Stimulated activated CD4-positive, alpha-beta T cell treated with anti-CD3 and anti-CD28 coated beads, Interleukin-4, amount 100 ng/mL, for 48 hours (primary cell): ENCODE results near the gene TNS1.

Experiments used
- DNase-seq, 2 donors: peaks; one replicate each; pipeline ENCODE4 v3.0.0-alpha.2; 2020; ENCODE audit warnings: low read depth in 2 of 2

TNS1 gene

DNA sequence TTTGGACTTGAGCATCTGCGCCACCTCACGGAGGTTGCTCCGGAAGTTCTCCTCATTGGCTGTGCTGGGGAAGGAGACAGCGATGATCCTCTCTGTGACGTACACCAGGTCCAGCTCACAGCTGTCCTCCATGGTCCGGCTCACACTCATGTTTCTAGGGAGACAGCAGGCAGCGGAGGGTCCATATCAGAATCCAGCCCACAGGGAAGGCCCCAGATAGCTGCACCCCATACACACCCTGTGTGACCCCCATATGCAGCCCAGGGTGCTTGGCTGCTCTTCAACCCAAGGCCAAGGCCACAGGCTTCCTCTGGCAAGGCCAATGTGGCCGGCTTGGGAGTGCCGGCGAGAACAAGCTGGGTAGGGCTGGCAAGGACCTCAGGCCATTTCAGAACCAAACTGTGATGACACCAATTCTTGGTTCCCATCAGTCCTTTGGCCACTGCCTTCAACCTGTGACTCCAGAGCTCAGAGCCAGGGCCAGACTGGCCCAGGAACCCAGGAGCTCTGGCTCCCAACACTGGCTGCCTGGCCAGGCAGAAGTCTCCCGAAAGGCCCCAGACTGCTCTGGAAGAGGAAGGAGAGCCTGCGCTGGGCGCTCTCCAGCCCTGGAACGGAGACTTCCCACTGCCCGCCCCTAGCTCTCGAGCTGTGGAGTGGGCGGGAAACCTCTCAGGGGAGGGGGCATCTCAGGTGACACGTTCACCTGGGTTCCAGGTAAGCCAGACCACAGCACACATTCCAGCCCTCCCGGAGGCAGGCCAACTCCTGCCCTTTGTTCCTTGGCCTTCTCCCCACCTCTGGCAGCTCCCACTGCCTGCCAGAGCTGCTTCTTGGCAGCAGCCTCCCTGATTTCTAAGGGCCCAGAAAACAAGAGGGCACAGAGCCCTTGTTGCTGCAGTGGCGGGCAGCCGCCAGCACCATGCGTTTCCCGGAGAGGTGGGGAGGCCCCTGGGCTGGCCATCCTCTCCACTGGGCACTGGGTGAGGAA, 104.7 kb downstream of the TNS1 start:
- no peak for DNase-seq

DNA sequence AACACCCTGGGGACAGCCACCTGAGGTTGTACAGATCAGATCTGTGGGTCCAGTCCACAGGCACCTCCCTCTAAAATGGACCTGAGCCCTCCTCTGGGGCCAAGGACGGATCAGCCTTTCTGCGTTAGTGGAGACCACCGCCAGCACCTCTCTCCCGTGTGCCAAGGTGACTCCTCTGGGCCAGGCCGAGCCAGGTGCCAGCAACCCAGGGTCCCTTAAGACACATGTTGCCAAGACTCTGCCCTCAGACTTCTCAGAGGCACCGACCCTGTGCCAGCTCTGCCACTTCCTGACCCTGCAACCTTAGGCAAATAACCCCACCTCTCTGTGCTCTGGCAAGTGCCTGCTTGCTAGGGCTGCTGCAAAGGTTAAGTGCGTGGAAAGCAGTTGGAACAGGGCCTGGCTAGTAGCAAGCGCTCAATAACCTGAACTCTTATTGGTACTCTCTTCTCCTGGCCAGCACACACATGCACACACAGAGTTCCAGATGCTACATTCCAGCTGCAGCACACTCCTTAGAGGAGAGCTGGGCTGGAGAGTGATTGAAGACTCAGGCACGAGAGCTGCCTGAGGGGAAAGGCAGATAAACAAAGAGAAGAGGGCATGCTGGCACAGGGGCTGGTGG, 105.6 kb downstream of the TNS1 start:
- DNase-seq = no peak

DNA sequence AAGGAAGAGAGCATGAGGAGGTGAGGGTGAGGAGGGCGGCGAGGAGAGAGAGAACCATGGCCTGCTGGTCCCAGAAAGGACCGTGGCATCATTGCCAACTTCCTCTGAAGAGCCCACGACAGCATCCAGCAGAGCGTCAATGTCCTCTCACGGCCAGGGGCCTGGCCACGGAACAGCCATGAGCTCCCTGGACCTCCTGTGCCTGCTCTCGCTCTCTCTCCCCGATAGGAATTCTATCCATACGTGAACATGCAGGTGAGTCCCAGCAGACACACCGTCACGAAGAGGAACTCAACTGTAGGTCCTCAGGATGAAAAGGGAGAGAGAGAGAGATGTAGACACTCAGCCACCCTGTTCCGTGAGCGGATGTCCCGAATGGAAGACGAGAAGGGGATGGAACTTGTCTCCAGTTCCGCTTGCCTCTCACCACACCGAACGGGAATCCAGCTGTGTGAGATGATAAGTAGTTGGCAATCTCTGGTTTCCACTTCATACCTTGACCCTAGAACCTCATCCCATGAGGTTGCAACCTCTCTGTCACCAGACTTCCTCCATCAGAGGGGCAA, 107.6 kb downstream of the TNS1 start:
- no peak for DNase-seq

DNA sequence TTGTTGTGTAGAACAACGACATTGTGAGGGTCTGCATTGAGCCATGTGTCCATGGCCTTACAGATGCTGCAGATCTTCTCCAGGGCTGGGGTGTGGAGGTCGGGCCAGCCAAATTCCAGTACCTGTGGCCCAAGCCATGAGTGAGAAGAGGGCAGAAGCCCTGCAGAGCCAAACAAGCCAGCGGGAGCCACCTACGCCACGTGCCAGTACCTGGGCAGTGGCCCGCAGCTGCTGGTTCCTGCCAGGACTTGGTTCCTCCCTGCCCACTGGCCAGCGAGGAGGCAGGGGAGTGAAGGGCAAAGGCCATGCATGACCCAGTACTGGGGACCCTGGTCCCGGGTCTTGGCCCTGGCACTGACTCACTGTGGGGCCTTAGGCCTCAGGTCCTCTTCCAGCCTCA, 109.4 kb downstream of the TNS1 start:
- no peak for DNase-seq

DNA sequence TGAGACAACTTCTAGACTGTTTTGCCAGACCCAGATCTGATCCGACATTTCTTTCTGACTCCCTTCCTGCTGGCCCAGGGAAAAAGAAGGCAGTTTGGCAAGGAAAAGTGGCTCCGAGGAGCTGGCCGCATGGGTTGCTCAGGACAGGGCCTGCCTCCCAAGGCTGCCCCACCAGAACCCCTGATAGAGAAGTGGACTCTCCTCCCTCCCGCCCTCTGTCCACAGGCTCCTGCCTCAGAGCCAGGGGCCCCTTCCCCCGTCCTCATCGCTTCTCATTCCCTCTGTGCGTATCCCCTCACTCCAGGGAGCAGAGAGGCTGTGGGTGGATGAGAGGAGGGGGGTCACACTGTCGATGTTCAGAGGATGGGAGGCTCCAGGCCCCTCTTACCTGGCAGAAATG, 110.2 kb downstream of the TNS1 start:
- no peak for DNase-seq

DNA sequence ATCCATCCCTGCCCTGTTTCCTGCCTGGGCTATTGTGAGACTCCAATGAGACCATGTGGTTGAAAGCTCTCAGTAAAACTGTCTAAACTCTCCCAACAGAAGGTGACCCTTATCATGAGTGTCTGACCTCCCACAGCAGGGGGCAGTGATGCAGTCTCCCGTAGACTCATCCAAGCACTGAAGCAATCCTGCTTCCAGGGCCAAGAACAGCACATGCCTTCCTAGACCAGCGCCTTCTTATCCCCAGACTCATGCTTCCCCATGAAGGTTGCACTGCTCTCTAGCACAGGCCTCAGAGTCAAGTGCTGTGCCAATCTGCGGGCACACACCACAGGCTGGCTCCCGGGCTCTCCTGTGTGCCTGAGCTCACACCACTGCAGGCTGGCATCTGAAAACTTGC, 112.3 kb downstream of the TNS1 start:
- no peak for DNase-seq

DNA sequence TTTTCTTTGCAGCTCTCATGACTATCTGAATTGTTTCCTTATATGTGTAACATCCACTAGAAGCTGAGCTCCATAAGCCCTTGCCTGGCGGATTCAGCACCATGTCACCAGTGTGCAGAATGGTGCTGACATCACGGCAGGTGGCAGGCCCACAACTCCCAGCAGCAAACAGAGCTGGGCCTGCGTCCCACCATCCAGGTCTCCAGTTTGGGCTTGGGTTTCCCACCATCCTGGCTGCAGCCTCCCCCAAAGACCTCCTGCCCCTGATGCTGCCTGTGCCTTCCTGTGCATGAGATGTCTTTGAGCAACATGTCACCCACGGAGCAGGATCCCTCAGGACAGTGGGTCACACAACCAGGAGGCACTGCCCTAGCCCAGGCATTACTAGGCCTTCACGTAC, 113.1 kb downstream of the TNS1 start:
- DNase-seq = no peak

DNA sequence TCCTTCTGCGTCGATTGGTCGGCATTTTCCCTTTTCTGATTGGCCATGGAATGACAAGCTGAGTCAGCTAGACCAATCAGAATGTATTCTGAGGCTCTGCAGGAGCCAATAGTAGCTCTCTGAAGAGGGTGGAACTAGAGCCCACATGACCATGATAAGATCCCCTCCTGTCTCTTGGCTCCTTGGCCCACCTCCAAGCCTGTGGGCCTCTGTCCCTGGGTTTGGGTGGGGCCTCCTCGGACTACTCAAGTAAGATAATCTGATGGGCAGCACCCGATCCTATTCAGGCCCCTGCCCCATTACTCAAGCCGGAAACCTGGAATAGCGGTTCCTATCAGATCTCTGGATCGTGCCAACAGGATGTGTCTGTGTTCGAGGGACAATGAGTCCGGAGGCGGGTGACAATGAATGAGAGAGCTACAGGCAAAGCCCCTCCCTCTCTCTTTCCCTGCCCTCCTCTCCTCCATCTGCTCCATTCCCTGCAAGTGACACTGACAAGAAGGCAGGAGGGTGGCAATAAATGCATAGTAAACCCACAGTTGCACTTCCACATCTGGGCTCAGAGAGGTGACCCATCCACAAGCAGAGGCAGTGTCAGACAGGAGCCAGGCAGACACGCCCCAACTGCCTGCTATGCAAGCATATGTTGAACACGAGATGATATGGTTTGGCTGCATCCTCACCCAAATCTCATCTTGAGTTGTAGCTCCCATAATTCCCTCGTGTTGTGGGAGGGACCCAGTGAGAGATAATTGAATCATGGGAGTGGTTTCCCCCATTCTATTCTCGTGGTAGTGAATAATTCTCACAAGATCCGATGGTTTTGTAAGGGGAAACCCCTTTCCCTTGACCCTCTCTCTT, 114.7 kb downstream of the TNS1 start:
- no peak for DNase-seq

DNA sequence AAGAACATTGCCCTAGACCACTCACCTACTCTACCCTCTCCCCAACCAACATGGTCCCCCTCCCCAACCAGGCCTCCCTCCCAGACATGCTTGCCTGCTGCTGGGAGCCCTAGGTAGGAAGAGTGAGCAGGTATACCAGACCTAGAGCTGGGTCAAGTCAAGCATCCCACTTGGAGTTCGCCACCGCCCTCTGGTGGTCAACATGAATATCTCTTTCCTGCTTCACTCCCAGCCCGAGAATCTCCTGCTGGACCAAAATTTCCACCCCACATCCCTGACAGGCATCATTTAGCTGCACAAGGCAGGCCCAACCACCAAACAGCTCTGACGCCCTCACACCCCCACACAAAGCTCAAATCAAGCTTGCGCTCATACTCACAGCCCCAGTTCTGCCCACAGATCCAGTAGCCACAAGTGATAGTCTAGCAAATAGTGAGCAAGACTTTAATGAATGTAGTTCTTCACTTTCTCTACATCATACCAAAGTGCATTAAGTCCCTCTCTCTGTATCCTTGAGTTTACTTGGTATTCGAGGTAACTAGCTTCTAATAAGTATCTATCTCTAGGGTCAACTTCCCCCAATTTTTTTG, 116.0 kb downstream of the TNS1 start:
- DNase-seq = peak; percentile 56 to 66

DNA sequence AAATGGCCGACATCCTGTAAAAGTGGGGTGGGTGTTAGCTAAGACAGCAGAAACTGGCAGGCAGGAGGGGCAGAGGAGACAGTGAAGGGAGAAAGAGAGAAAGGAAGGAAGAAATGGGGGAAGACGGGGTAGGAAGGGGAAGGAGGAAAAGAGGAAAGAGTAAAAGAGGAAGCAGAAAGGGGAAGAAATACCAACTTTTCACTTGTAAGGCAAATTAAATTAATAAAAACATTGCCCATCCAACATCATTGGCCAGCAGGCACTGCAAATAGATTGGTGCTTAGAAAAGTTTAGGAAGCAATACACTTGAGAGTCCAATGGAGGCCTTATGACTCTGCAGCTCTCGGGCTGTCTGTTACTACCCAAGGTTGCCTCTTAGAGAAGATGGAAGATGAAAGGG, 116.7 kb downstream of the TNS1 start:
- no peak for DNase-seq

DNA sequence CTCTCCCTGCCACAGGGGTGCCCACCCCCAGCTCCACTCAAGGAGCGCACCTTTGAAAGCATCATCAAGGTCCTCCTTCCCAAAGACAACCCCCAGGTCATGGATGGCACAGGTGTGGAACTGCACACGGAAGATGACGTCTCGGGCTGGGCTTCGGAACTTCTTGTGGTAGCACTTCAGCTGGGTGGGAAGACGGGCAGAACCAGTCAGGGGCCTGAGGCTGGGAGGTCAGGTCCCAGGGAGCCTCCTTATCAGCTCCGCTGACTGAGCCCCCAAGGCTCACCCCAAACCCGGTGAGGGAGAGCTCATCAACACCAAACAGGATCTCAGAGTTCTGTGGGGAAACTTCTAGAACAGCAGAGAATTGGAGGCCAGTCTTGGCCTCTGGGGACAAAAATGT, 117.8 kb downstream of the TNS1 start:
- no peak for DNase-seq

DNA sequence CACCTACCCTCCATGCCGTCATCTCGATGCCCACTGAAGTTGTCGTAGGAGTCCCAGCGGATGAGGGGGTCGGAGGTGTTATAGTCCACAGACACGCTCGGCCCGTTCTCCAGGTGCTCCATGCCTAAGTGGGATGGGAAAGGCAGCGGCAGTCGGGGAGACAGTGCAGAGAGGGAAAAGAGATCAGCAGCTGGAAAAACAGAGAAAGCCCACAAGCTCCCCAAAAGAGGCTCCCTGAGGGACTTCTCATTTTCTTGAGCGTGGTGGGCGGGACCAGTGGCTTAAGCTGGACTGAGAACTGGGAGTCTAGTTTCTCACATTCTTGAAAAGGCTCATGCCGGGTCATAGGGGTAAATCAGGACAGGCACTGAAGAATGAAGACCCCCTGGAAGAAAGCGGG, 121.9 kb downstream of the TNS1 start:
- no peak for DNase-seq

DNA sequence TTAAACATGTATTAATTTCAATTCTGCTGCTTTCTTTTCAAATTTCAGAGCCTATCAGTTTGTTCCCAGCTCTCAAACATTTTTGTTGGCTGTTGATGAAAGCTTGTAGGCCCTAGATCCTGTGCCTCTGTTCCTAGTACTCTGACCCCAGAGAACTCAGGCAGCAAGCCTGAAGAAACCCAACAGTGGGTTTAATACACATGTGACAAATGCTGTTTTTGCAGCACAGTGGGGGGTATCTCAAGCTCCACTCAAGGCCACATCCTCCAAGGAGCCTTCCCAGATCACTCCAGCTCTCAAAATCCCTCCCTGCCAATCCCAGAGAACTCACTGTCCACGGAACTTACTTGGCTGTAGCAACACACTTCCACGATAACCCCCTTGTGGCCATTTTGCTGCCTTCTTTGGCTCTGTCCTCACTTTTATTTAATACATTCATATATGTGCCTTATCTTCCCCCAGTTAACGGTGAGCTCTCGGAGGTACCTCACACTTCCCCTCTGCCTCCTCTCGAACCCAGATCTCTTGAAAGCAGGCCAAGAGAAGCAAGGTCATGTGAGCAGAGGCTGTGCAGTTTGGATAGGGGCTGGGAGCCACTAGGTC, 122.4 kb downstream of the TNS1 start:
- no peak for DNase-seq

DNA sequence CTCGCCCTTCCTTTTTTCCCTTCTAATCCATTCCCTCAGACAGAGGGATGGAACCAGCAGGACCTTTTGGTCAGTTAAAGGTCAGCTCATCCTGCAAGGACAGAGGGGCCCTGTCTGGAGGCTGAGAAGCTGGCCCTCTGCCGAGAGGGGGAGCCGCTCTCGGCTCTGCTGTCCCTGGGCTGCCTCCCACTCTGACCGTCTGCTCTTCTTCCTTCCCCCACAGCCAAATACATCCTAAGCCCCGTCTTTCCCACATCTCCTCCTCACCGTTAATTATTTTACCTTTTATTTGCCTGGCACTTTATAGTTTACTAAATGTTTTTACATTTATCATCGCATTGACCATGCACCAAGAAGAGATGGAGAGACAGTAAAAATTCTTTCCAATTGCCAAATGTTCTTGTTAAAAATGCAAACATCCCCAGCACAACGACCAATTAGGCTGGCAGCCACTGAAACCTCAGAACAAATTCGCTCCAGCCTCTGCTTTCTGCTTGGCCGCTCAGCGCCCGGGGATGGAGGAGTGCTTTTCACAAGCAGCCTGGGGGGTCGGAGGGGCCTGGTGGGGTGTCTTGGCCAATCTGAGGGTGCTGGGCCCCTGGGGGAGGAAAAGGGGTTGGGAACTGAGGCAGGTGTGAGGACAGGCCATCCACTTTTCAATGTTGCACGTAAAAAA, 123.7 kb downstream of the TNS1 start:
- DNase-seq = no peak

DNA sequence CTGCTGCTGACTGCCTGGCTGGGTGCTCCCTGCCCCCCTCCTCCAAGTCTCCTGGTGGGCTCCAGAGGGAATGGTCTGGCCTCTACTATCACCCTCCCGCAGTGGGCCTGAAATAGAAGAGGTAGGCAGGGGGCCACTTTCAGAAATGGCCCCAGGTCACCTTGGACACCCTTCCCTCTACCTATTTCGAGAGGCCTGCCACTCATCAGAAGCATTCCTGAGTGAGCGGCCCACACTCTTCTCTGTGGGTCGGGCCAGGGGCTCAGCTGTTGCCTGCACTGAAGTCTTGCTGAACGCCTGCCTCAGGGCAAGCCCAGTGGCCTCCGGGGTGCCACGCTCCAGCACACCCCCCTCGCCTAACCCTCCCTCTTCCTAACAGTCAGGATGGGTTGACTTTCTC, 124.9 kb downstream of the TNS1 start:
- DNase-seq = no peak

DNA sequence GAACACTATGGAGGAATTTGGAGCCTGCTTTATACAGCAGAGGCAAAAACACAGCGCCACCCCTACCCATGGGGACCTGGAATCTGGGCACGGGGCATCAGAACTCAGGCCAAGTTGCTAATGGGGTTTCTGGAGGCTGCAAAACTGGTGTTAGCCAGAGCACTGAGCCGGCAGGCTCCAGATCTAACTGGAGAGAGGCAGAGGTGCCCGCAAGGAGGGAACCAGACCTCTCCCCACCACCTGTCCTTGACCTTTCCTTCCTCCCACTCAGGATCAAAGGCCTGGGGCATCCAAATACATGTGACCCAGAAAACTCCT, 126.6 kb downstream of the TNS1 start:
- no peak for DNase-seq

DNA sequence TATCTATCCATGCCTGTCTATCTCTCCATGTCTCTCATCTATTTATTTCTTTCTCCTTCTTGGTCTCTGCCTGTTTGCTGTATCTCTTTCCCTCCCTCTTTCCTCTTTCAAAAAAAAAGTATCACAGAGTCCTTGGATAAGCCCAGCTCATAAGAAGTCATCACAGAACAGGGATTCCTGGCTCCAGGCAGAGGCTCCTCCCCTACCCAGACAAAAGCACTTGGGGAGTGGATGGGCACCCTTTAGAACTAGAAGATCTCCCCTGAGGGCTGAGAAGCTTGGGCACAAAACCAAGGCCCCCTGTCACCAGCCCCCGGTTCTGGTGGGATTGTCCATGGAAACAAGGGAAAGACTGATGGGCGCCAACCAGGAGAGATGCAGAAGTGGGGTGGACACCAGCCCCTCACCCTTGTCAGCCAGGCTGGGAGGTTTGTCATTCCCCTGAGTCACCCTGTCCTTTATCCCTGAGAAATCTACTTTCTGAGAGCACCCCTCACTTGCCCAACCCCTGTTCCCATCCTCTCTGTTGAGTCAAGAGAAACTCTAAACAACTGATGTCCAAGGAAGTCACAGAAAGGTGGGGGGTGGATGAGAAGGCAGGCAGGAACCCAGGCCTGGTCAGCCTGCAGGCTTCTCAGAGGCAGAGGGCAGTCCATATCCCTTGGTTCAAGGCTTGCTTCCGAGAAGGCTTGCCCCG, 127.1 kb downstream of the TNS1 start:
- no peak for DNase-seq

DNA sequence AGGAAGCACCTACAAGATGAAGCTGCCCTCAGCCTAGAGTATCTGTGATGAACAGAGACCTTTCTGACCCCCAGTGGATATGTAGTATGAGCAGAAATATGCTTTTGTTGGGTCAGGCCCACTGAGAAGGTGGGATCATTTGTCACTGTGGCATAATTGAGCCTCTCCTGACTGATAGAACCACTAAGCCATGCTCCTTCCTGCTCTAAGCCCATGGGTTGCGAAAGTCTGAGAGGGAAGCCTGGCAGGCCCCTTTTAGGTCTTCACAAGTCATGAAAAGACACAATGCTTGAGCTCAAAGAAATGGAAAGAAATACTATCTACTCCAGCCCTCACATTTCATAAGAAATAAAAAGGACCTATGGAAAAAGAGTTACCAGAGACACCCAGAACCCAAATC, 127.7 kb downstream of the TNS1 start:
- DNase-seq = no peak

DNA sequence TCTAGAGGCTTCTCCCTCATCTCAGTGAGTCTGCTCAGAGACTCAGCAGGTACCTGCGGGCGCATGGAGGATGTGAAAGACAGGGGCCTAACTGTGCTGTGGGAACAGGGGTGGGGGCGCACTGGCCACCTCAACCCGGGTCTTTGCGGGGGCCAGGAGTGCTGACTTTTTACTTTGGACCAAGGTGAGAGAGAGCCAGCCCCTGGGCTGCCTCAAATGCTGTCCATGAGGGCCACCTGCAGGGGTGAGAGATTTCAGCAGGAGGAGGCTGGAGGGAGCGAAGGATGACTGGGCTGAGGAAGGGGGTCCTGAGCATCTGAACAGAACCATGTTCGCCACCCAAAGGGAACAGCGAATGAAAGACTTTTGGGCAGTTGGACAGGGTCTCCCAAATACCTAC, 129.4 kb downstream of the TNS1 start:
- DNase-seq = no peak

DNA sequence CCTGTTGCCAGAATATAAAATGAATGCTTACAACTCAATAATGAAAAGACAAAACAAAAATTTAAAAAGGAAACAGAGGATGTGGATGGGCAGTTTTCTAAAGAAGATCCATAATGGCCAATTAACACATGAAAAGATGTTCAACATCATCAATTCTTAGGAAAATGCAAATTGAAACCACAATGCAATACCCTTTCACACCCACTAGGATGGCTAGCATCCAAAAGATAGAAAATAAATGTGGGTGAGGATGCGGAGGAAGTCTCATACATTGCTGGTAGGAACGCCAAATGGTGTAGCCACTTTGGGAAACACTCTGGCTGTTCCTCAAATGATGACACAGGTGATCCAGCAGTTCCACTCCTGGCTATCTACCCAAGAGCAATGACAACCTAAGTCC, 130.5 kb downstream of the TNS1 start:
- no peak for DNase-seq
